ENCODE data around the gene CELSR1. TPM values are rescaled to one million over a fixed set of nuclear protein-coding genes. Genes with fewer than 3 reads are reported as not detected.

The CELSR1 gene
- total RNA-seq, 1 experiment from 2014 or later: 19.6 TPM

- H3K27ac ChIP-seq (ENCODE audit: low read depth, low read length): no peak overlapping the region
- no peaks in the 10 kb centered on the region for H3K36me3 ChIP-seq (ENCODE audit: control insufficient read depth in 1 of 2, insufficient read depth in 2 of 2, low read length in 2 of 2)
- intact Hi-C loops (cut with micrococcal nuclease): no loop called here
- no peaks in the 10 kb centered on the region for H3K27me3 ChIP-seq (ENCODE audit: insufficient read depth, low read length)
- no peak for ATAC-seq
- ChIA-PET POLR2A (no interaction called here), CTCF (no interaction called here), RAD21 (ENCODE audit: low non-redundant PET in 1 of 2, low total read pairs in 2 of 2, uncharacterized antibody in 2 of 2, unreplicated experiment in 2 of 2) (no interaction called here)
- no peak overlapping the region for H3K4me2 ChIP-seq (ENCODE audit: low read length)
- DNase-seq (ENCODE audit: low read depth, low spot score): no peak
- no peak overlapping the region for H3K4me3 ChIP-seq (replicated peaks in 1 of 2; ENCODE audit: low read depth in 1 of 2, low read length in 2 of 2)
- H3K9me3 ChIP-seq (ENCODE audit: control insufficient read depth in 1 of 2, insufficient read depth in 1 of 2, low read depth in 1 of 2, low read length in 2 of 2): peaks cover 0 to 18% of the 10 kb centered on the region in 2 experiments; a peak in 1 of 4 replicates
- no TSS peak for BruUV-seq (replicated peaks)
- H3K9me2 ChIP-seq (ENCODE audit: insufficient read depth): no peaks in the 10 kb centered on the region
- H2AFZ ChIP-seq (ENCODE audit: low read depth, low read length, poor library complexity, severe bottlenecking): no peak overlapping the region
- no peaks in the 10 kb centered on the region for H4K20me1 ChIP-seq (ENCODE audit: insufficient read depth)
- H3K9ac ChIP-seq (ENCODE audit: low read length): no peak overlapping the region
- no peaks in the 10 kb centered on the region for H3K79me2 ChIP-seq (ENCODE audit: insufficient read depth, low read length)
- H3K4me1 ChIP-seq (ENCODE audit: control insufficient read depth in 1 of 2, insufficient read depth in 2 of 2, low read length in 2 of 2): peaks cover 0 to 15% of the 10 kb centered on the region in 2 experiments; a peak in 2 of 4 replicates
- TF ChIP-seq TCF7L2 (IDR thresholded peaks at IDR 0.05; ENCODE audit: borderline replicate concordance, extremely low read depth, insufficient read depth, insufficient read length) (no peak), JUND (IDR thresholded peaks at IDR 0.05) (no peak), ZBTB33 (IDR thresholded peaks at IDR 0.05; ENCODE audit: extremely low read depth, insufficient replicate concordance, low read length) (no peak), POLR2AphosphoS5 (IDR thresholded peaks at IDR 0.05; ENCODE audit: low read depth, low read length) (no peak), ZFX (IDR thresholded peaks at IDR 0.05) (no peak), ZNF274 (IDR thresholded peaks at IDR 0.05; ENCODE audit: low read depth, low read length) (no peak), YY1 (IDR thresholded peaks at IDR 0.05; ENCODE audit: extremely low read depth, insufficient replicate concordance, low read depth, low read length) (no peak), SP1 (IDR thresholded peaks at IDR 0.05; ENCODE audit: low read depth) (no peak), SIN3A (IDR thresholded peaks at IDR 0.05; ENCODE audit: low read depth) (no peak), EZH2phosphoT487 (IDR thresholded peaks at IDR 0.05; ENCODE audit: borderline replicate concordance) (no peak), EZH2 (IDR thresholded peaks at IDR 0.05) (no peak), EGR1 (IDR thresholded peaks at IDR 0.05; ENCODE audit: low read depth) (no peak)
These were observed 12.1 kb upstream of the CELSR1 start for GRCh38 chr22:46549563-46549840.
